Glomerular endothelial cell (primary cell): ENCODE measurements around the gene CD300LD. TPM values are rescaled to one million over a fixed set of nuclear protein-coding genes. Genes with fewer than 3 reads are reported as not detected.
"Not testable (repeated sequence)": the region's sequence is repeated elsewhere in the genome, so short reads cannot be mapped to it uniquely, and the experiment has no call there.

ENCODE experiments used
- DNase-seq: peaks from one replicate; pipeline ENCODE4 v3.0.0-alpha.2; 2011; ENCODE audit warnings: low read depth, low spot score; ENCODE audit errors: extremely low read depth
- total RNA-seq: library from RNA; depleted of rRNA; stranded (reverse); fragments of >200 nt; gene quantifications from 2 replicates; pipeline ENCODE4 v1.2.3, GENCODE V29; 2015

Gene CD300LD
- total RNA-seq, 1 donor from 2014 or later: not detected

DNA sequence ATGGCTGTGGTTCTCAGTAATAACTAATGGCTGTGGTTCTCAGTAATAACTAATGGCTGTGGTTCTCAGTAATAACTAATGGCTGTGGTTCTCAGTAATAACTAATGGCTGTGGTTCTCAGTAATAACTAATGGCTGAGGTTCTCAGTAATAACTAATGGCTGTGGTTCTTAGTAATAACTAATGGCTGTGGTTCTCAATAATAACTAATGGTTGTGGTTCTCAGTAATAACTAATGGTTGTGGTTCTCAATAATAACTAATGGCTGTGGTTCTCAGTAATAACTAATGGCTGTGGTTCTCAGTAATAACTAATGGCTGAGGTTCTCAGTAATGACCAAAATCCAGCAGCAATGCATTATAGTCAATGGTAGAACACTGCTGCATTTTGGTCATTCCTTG lies 18.4 kb downstream of the CD300LD start:
- DNase-seq: not testable (repeated sequence)

DNA sequence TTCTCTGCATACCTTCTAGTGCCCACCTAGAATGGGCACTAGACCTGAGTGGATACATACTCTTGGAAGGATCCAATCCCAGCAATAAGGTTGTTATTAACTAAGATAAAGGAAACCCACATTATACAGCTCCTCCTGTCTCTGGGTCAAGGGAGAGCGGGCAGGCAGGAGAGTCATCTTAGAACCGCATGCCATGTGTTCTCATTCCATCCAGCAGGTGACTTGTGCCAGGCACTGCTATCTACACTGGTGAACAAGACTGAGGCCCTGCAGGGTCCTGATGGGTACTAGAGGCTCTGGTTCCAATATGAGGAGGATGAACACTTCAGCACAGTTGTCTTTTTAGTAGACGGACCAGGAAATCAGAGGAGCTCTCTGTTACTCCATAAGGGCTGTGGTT lies 18.9 kb downstream of the CD300LD start:
- DNase-seq: no peak

DNA sequence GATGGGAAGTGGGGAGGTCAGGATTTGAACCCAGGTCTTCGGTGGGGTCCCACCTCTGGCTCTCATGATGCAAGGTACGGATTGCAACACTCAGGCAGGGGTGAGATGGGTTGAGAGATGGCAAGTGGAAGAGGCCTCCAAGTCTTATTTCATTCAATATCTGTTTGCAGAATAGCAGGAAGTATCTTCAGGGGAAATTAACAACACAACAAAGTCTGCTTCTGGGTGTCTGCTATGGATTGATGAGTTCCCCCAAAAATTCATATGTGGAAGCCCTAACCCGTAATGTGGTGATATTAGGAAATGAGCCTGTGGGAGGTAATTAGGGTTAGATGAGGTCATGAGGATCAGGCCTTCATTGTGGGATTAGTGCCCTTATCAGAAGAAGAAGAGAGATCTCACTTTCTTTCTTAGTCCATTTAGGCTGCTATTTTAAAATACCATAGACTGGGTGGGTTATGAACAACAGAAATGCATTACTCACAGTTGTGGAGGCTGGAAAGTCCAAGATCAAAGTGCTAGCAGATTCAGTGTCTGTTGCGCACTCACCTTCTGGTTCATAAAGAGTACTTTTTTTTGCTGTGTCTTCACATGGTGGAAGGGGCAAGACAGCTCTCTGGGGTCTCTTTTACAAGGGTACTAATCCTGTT lies 20.3 kb downstream of the CD300LD start:
- DNase-seq: no peak

- no peak for DNase-seq
Measured at GRCh38 chr17:74569020-74570003, 22.8 kb downstream of the CD300LD start.

DNA sequence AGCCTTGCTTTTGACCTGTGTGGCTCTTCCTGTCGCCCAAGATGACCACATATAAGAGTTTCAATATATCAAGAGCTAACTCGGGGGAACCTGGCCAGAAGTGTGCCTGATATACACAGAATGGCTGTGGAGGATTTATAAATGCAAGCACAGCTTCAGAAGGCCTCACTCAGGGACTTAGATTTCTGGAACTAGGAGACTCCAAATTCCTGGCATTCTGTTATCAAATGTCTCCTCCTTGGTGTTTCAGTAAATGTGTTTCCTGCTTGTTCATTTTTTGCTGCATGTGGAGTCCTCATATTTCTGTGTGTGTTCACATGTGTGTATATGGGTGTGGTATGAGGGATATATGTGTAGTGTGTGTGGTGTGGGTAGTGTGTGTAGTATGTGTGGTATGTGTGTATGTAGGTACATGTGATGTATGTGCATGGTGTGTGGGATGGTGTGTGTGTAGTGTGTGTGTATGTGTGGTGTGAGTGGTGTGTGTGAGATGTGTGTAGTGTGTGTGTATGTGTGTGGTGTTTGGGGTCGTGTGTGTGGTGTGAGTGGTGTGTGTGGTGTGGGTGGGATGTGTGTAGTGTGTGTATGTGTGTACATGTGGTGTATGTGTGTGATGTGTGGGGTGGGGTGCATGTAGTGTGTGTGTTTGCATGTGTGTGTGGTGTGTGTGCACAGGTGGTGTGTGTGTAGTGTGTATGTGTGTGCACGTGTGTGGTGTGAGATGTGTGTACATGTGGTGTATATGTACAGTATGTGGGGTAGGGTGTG lies 23.8 kb downstream of the CD300LD start:
- DNase-seq: no peak

DNA sequence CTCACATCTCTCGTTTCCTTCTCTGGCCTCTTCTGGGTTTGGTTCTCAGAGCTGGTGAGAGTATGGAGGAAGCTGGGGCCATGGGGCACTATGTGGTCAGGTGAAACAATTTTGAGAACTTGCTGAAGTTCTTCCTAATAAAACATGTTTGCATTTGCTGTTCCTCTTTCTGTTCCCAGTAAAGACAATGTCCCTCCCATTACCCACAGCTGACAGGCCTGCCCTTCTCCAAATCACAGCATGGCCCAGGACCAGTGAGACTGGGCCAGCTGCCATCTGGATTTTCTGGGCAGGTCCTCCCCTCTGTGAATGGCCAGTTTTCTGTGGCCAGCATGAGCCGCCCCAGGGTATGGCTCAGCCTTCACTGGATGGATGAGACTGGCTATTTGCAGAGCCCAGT lies 24.7 kb downstream of the CD300LD start, which contains the start of gene CD300H:
TSS of gene CD300H (minus strand) at position 113 of the 400 bp plus-strand sequence.
- DNase-seq: no peak

GRCh38 chr17:74566132-74566753 lies 25.8 kb downstream of the CD300LD start:
- no peak for DNase-seq

DNA sequence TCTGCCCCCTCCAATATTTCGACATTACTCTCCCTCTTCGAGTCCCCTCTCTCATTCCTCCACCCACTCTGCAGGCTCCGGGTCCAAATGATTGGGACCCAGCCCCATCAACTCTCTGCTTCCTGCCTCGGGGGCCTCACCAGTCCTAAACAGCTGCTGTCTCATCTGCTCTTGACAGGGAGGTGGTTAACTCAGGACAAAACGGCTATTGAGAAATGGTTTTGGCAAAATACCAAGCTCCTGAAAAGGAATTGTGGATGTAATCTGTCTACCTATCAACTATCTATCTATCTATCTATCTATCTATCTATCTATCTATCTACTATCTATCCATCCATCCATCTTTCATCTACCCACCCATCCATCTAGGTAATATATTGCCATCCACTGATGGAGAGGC lies 27.0 kb downstream of the CD300LD start:
- no peak for DNase-seq

DNA sequence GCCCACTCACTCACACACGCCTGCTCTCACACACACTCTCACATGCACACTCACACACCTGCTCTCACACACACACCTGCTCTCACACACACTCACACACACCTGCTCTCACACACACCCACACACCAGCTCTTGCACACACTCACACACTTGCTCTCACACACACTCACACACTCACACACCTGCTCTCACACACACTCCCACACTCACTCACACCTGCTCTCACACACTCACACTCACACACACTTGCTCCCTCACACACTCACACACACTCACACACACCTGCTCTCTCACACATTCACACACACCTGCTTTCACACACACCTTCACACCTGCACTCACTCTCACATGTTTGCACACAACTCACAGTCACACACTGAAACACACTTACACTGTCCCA lies 28.7 kb downstream of the CD300LD start:
- no peak for DNase-seq

GRCh38 chr17:74561586-74561985 lies 30.5 kb downstream of the CD300LD start:
- no peak for DNase-seq

- no peak for DNase-seq
Measured at GRCh38 chr17:74558882-74559519, 33.1 kb downstream of the CD300LD start.

DNA sequence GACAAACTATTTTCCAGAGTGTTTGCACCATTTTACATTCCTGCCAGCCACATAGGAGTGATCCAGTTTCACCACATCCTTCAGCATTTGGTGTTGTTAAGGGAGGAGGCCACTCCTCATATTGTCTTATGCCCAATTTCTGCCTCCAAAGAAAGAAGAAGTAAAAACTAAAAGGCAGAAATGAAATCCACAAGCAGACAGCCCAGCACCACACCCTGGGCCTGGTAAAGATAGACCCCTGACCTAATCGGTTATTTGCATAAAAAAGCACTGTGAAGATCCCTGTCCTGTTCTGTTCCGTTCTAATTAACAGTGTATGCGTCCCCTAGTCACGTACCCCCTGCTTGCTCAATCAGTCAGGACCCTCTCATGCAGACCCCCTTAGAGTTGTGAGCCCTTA lies 33.7 kb downstream of the CD300LD start:
- not testable (repeated sequence) for DNase-seq

DNA sequence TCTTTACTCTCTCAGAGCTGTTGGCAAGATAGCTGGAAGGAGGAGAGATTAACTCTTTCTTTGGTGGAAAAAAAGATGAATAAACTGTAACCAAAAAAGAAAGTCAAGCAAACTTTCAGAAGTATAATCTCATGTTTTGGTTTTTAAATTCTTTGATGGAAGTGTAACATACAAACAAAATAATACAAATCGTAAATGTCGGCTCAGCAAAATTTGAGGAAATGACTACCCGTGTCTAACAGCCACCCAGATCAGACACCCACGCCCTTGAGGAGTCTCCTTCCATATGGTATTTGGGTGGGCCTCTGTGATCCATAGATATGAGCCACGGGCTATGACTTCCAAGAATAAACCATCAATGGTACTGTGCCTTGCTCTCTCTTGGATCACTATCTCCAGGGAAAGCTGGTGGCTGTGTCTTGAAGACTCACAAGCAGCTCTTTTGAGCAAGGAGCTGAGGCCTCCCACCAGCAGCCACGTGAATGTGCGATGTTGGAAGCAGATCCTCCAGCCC lies 36.6 kb downstream of the CD300LD start:
- DNase-seq: no peak

GRCh38 chr17:74554909-74555308 lies 37.2 kb downstream of the CD300LD start:
- DNase-seq: no peak

GRCh38 chr17:74552037-74552436 lies 40.0 kb downstream of the CD300LD start:
- no peak for DNase-seq

DNA sequence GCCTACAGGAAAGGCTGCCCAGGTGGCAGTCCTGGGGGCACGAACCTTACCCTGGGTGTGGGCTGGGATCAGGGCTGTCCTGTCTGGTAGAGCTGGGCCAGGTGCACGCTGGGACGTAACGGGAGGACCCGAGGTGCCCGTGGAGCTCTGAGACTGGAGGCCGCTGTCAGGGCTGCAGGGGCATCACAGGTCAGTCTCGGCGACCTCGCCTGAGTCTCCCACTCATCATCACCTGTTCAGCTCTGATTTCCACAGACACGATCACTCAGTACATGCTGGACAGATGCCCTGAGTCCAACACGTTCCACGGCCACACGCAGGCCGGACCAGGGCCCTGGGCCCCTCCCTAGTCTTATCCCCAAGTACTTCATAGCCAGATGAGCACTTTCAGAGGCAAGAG lies 41.5 kb downstream of the CD300LD start:
- no peak for DNase-seq

DNA sequence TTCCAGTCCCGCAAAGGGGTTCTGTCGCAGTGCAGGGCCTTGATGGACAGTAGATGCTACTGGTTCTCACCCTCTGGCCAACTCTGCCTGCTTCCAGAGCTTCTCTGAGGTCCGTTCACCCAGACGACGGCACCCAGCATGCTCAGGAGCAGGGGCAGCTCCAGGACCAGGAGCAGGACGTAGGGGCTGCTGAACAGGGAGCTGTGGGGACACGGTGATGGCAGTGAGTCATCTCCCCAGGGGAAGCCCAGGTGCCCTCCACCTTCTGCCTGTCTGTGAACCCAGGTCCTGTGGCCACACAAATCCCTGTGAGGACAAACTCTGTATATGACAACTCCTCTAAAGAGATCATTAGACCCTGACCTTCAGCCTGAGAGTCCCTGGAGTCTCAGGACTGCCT lies 42.7 kb downstream of the CD300LD start:
- no peak for DNase-seq

- no peak for DNase-seq
Measured at GRCh38 chr17:74547736-74548135, 44.3 kb downstream of the CD300LD start.

DNA sequence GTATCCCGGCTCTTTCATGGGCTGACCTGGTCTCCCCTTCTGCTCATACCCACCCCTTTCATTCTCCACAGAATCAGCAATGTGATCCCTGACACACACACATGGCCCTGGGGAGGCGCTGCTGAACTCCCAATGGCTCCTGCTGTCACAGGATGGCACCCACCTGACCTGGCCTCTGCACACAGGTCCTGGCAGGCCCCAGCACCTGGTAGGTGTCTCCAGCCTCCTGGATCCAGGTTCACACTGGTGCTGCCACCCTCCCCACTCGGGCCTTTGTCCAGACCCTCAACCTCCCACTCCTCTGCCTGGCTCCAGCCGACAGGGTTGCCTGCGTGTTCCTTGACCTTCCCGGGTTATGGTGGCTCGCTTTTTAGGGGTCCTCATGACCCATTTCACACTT lies 44.8 kb downstream of the CD300LD start:
- no peak for DNase-seq

- DNase-seq: no peak
Measured at GRCh38 chr17:74546586-74546985, 45.5 kb downstream of the CD300LD start.
